ENCODE results near the gene ASIC3. TPM values are rescaled to one million over a fixed set of nuclear protein-coding genes. Genes with fewer than 3 reads are reported as not detected.

The ASIC3 gene
- total and polyA plus RNA-seq, 2 of the 8 experiments (the other 6 are each of a cell fraction or from before 2014, with no cell fraction given): 1.6 to 1.9 TPM

- no peak for TF ChIP-seq SAP30 (IDR thresholded peaks at IDR 0.05; ENCODE audit: insufficient read depth, insufficient replicate concordance, low read length)
- no peak for TF ChIP-seq GTF2F1 (IDR thresholded peaks at IDR 0.05; ENCODE audit: borderline replicate concordance, low read depth, low read length)
- TF ChIP-seq KDM1A (IDR thresholded peaks at IDR 0.05; ENCODE audit: borderline replicate concordance, low read length): no peak
- no peak for TF ChIP-seq HDAC6 (IDR thresholded peaks at IDR 0.05; ENCODE audit: low read depth, low read length)
- TF ChIP-seq EP300 (IDR thresholded peaks at IDR 0.05; ENCODE audit: borderline replicate concordance in 1 of 2, low read depth in 2 of 2, low read length in 2 of 2): no peak
- no peak for TF ChIP-seq TEAD4 (IDR thresholded peaks at IDR 0.05; ENCODE audit: low read depth, low read length)
- TF ChIP-seq CBX8 (IDR thresholded peaks at IDR 0.05; ENCODE audit: borderline replicate concordance, low read depth, low read length): no peak
- no peak for TF ChIP-seq NANOG (IDR thresholded peaks at IDR 0.05; ENCODE audit: insufficient read depth, low read depth, low read length, poor library complexity, severe bottlenecking)
These were observed 16.1 kb downstream of the ASIC3 start (continued) for GRCh38 chr7:151064454-151064853.
